GM12872 (cell line): ENCODE data around the gene LRRC34.

Experiments
- TF ChIP-seq, protein P1 (sequence below): IDR thresholded peaks from 3 replicates; pipeline ENCODE4 v1.5.1; 2011; ENCODE audit warnings: low read depth, mild to moderate bottlenecking, low read length, moderate library complexity; ENCODE audit not compliant: insufficient read depth

Gene LRRC34

GRCh38 chr3:169790219-169790618, 22.5 kb downstream of the LRRC34 start:
- TF ChIP-seq, protein P1, sequence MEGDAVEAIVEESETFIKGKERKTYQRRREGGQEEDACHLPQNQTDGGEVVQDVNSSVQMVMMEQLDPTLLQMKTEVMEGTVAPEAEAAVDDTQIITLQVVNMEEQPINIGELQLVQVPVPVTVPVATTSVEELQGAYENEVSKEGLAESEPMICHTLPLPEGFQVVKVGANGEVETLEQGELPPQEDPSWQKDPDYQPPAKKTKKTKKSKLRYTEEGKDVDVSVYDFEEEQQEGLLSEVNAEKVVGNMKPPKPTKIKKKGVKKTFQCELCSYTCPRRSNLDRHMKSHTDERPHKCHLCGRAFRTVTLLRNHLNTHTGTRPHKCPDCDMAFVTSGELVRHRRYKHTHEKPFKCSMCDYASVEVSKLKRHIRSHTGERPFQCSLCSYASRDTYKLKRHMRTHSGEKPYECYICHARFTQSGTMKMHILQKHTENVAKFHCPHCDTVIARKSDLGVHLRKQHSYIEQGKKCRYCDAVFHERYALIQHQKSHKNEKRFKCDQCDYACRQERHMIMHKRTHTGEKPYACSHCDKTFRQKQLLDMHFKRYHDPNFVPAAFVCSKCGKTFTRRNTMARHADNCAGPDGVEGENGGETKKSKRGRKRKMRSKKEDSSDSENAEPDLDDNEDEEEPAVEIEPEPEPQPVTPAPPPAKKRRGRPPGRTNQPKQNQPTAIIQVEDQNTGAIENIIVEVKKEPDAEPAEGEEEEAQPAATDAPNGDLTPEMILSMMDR, result no peak

- TF ChIP-seq, protein P1, result no peak
These were observed 24.9 kb downstream of the LRRC34 start for GRCh38 chr3:169787791-169788190.

DNA sequence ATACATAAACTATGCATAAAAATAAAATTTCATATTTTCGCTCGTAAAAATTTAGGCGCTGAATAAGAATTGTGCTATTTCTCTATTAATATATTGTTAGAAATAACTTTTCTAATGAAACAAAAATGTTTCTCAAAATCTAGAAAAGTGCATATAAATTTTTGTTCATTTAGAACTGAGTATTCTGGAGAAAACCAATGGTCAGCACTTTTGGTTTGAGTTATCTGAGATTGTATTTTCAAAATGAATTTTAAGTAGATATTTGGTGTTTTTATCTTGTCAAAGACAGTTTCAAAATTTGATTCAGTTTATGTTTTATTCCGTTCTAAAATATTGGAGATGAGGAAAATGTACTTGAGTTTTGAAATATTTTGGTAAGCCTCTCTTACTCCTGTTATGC, 25.6 kb downstream of the LRRC34 start:
- TF ChIP-seq, protein P1, result no peak

DNA sequence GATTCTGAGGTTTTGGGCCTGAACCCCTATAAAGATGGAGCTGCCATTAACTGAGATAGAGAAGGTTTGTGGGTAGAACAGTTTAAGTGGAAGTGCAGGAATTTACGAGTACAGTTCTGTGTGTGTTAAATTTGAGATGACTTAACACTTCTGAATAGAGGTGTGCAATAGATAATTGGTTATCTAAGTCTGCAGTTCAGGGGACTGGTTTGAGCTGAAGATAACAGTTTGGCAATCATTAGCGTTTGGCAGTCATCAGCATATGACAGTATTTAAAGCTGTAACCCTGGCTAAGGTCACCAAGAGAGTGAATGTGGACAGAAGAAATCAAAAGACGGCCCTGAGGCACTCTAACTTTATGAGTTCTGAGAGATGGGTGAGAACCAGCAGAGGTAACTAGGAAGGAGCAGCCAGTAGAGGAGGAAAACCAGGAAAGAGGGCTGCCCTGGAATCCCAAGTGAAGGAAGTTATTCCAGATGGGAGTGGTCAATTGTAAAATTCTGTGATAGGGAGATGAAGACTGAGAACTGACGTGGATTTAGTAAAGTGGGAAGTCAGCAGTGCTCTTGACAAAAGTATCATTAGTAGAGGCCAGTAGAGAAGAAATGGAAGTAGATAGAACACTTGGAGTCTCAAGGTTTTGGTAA, 31.4 kb downstream of the LRRC34 start:
- TF ChIP-seq, protein P1, result no peak

GRCh38 chr3:169780742-169781141, 32.0 kb downstream of the LRRC34 start:
- TF ChIP-seq, protein P1, result no peak

DNA sequence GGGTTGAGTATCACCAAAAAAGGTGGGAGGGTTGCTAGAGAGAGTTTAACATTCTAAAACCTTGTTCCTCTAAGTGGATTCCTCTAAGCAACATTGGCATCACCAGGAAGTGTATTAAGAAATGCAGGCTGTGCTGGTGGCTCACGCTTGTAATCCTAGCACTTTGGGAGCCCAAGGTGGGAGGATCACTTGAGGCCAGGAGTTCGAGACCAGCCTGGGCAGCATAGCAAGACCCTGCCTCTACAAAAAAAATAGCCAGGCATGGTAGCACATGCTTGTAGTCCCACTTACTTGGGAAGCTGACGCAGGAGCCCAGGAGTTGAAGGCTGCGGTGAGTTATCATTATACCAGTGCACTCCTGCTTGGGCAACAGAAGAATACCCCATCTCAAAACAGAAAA, 34.9 kb downstream of the LRRC34 start:
- TF ChIP-seq, protein P1, result no peak

- TF ChIP-seq, protein P1, result no peak
These were observed 38.5 kb downstream of the LRRC34 start for GRCh38 chr3:169774186-169774585.
